ENCODE data around the gene ADAM12.
"Not testable (repeated sequence)": the region's sequence is repeated elsewhere in the genome, so short reads cannot be mapped to it uniquely, and the experiment has no call there.

ADAM12 gene

GRCh38 chr10:126373147-126373546, 15.1 kb downstream of the ADAM12 start:
- DNase-seq = peak; percentile 44

- no peak for DNase-seq
These were observed 15.9 kb downstream of the ADAM12 start for GRCh38 chr10:126372396-126372795.

- DNase-seq = no peak
These were observed 19.1 kb downstream of the ADAM12 start for GRCh38 chr10:126369125-126369710.

GRCh38 chr10:126357169-126357568, 31.1 kb downstream of the ADAM12 start:
- no peak for DNase-seq

GRCh38 chr10:126353666-126354065, 34.6 kb downstream of the ADAM12 start:
- no peak for DNase-seq

GRCh38 chr10:126352453-126352852, 35.8 kb downstream of the ADAM12 start:
- DNase-seq = no peak

GRCh38 chr10:126351021-126351420, 37.3 kb downstream of the ADAM12 start:
- DNase-seq = no peak

- DNase-seq = peak; percentile 96
These were observed 37.9 kb downstream of the ADAM12 start for GRCh38 chr10:126350216-126350992.

GRCh38 chr10:126349676-126350075, 38.6 kb downstream of the ADAM12 start:
- DNase-seq = no peak

GRCh38 chr10:126349101-126349500, 39.2 kb downstream of the ADAM12 start:
- DNase-seq = no peak

GRCh38 chr10:126343496-126343895, 44.8 kb downstream of the ADAM12 start:
- not testable (repeated sequence) for DNase-seq

GRCh38 chr10:126342680-126343079, 45.6 kb downstream of the ADAM12 start:
- no peak for DNase-seq

- no peak for DNase-seq
These were observed 46.8 kb downstream of the ADAM12 start for GRCh38 chr10:126341491-126341890.

- DNase-seq = no peak
These were observed 50.9 kb downstream of the ADAM12 start for GRCh38 chr10:126337251-126337810.

- DNase-seq = peak; percentile 42
These were observed 51.5 kb downstream of the ADAM12 start for GRCh38 chr10:126336801-126337200.

- DNase-seq = peak; percentile 26
These were observed 54.0 kb downstream of the ADAM12 start for GRCh38 chr10:126334272-126334671.

- DNase-seq = no peak
These were observed 55.7 kb downstream of the ADAM12 start for GRCh38 chr10:126332576-126332975.

- peak; percentile 70 for DNase-seq
These were observed 57.2 kb downstream of the ADAM12 start for GRCh38 chr10:126331101-126331500.

- no peak for DNase-seq
These were observed 63.5 kb downstream of the ADAM12 start for GRCh38 chr10:126324826-126325225.

GRCh38 chr10:126321440-126321839, 66.8 kb downstream of the ADAM12 start:
- DNase-seq = no peak

- DNase-seq = no peak
These were observed 70.5 kb downstream of the ADAM12 start for GRCh38 chr10:126317751-126318150.

GRCh38 chr10:126315494-126316177, 72.6 kb downstream of the ADAM12 start:
- peak; percentile 73 for DNase-seq

- no peak for DNase-seq
These were observed 73.3 kb downstream of the ADAM12 start for GRCh38 chr10:126314863-126315493.

All from fibroblast of skin of right quadriceps (primary cell).